Liver (tissue), 3 donors: ENCODE measurements around the gene SV2B.

Experiments used
- EGR1 ChIP-seq, 2 donors: IDR thresholded peaks; 2 replicates each; pipeline ENCODE4 v1.6.1; 2016 to 2018; ENCODE audit warnings: antibody characterized with exemption in 2 of 2, low read depth in 2 of 2
- HNF4G ChIP-seq: IDR thresholded peaks from 2 replicates; pipeline ENCODE4 v1.6.1; 2016; ENCODE audit warnings: antibody characterized with exemption
- JUND ChIP-seq, 2 donors: IDR thresholded peaks; 2 replicates each; pipeline ENCODE4 v1.6.1; 2016; ENCODE audit warnings: antibody characterized with exemption in 2 of 2
- MAX ChIP-seq: IDR thresholded peaks from 2 replicates; pipeline ENCODE4 v1.6.1; 2016; ENCODE audit warnings: antibody characterized with exemption
- RAD21 ChIP-seq, 2 donors: IDR thresholded peaks; 2 replicates each; pipeline ENCODE4 v1.6.1; 2016; ENCODE audit warnings: antibody characterized with exemption in 2 of 2, mild to moderate bottlenecking in 2 of 2
- TAF1 ChIP-seq: conservative IDR thresholded peaks from 2 replicates; pipeline ENCODE4 v1.6.1; 2016; ENCODE audit warnings: antibody characterized with exemption, mild to moderate bottlenecking
- YY1 ChIP-seq: IDR thresholded peaks from 2 replicates; pipeline ENCODE4 v1.6.1; 2016; ENCODE audit warnings: antibody characterized with exemption, mild to moderate bottlenecking
- TF ChIP-seq, protein P1 (sequence below): fragments of 150-350 bp; IDR thresholded peaks from 2 replicates; pipeline ENCODE4 v1.5.1; 2017; ENCODE audit warnings: improper control_type of control experiment, low read depth, low read length; ENCODE audit not compliant: missing input control
- donor health status: healthy.
- donor health status: healthy.

DNA sequence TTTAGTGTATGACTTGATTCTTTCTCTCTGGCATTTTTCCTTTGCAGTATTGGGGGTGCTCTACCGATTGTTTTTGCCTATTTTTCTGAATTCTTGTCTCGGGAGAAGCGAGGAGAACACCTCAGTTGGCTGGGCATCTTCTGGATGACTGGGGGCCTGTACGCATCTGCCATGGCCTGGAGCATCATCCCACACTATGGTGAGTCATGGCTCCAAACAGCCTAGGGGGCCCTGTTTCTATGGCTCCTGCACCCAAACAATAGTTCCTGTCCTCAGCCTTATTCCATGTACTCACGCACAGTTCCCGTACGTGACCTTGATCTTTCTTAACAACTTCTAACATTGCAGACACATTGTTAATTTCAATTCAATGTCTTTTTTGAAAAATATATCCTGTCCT lies 152.3 kb downstream of the SV2B start:
- TF ChIP-seq, protein P1, sequence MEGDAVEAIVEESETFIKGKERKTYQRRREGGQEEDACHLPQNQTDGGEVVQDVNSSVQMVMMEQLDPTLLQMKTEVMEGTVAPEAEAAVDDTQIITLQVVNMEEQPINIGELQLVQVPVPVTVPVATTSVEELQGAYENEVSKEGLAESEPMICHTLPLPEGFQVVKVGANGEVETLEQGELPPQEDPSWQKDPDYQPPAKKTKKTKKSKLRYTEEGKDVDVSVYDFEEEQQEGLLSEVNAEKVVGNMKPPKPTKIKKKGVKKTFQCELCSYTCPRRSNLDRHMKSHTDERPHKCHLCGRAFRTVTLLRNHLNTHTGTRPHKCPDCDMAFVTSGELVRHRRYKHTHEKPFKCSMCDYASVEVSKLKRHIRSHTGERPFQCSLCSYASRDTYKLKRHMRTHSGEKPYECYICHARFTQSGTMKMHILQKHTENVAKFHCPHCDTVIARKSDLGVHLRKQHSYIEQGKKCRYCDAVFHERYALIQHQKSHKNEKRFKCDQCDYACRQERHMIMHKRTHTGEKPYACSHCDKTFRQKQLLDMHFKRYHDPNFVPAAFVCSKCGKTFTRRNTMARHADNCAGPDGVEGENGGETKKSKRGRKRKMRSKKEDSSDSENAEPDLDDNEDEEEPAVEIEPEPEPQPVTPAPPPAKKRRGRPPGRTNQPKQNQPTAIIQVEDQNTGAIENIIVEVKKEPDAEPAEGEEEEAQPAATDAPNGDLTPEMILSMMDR: no peak
- TF ChIP-seq JUND (IDR thresholded peaks at IDR 0.05): no peak
- no peak for TF ChIP-seq MAX
- TF ChIP-seq HNF4G: no peak
- no peak for TF ChIP-seq YY1
- TF ChIP-seq EGR1 (IDR thresholded peaks at IDR 0.05; ENCODE audit: low read depth in 2 of 2): no peak
- TF ChIP-seq RAD21 (IDR thresholded peaks at IDR 0.05): no peak
- no peak for TF ChIP-seq TAF1
